Measurements from ENCODE around the gene RARG. TPM values are rescaled to one million over a fixed set of nuclear protein-coding genes. Genes with fewer than 3 reads are reported as not detected.

RARG gene
- 21.1 to 25.7 TPM (median 22.7 TPM) in 5 replicates for total RNA-seq (2022; extraction: Qiagen RNA extraction)

DNA sequence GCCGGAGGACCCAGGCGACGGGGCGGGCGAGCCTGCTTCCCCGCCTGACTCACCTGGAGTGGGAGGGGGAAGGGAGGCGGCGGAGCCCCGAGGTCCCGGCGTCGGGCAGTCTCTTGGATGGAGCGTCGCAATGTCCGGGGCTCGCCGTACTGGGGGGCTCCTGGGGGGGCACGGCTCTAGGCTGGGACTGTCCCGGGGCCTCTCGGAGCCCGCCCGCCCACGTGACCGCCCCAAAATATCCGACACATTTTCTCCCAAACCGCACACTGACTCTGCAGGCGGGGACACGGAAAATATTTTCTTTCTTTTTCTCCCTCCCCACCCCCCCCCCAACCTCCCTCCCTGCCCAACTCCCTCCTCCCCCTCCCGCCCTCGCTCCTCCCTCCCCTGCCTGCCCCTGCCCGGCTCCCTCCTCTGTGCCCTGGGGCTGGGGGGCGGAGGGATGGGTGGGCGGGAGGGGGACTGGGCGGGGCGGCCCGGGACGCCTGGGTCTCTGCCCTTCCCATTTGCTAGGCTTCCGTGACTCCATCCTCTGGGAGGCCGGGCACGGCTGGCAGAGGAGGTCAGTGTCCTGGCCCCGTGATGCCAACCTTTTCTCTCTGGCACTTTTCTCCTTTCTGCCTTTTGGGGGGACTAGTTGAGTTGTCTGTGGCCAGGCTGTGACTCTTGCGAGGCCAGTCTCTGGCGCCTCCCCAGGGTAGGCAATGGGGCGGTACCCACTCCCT lies at the start of gene RARG:
Gene RARG, minus strand, starts transcription at position 289 of the 725 bp plus-strand sequence. CDS start 4,664 bp downstream, outside the sequence.

DNA sequence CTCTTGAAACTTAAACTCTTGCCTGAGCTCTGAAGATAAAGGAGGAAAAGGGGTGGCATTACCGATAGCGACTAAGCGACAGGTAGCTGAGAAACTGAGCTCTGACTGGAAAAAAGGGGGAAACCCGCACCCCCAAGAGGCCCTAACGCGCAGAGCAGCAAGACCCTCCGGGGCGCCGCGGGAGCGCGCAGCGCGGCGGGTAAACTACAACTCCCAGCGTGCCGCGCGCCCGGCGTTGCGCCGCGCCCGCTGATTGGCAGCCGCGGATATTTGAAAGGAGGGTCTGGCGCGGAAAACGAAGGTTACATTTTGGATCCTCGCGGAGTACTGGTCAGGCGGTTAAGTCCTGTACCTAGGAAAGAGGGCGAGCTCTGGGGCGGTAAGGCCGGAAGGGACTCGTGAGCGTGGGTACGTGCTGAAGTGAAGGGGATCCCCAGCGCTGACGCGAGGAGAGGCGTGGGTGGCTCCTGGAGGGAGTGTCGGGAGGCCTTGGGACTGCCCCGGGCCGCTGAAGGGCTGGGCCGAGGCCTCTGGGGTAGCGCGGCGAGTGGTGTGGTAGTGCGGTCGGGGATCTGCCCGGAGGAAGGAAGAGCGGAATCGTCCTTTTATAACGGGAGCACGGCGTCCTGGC lies 36.1 kb upstream of the RARG start, which contains the start of gene ESPL1:
Gene ESPL1, plus strand, starts transcription at position 301 of the 631 bp plus-strand sequence. CDS start 468 bp downstream, outside the sequence.

DNA sequence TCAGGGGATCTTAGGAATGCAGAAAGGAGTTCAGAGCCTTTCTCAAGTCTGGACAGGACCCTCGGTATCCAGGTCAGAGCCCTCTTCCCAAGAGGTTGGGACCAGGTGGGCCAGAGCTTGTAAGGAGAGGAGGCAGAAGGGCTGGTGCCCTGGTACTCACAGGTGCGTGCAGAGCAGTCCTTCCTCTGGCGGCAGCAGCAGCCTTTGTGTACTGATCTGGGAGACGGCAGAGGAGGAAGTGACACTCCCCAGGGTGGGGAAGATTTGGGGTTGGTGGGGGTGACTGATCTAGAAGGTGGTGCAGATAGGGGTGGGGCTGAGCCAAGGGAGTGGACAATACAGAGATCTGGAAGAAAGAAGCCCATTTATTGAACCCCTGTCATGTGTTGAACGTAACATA lies 25.0 kb downstream of the RARG start, which contains the start of gene ITGB7:
Gene ITGB7, minus strand, starts transcription at position 210 of the 400 bp plus-strand sequence. CDS start 6,808 bp downstream, outside the sequence.

DNA sequence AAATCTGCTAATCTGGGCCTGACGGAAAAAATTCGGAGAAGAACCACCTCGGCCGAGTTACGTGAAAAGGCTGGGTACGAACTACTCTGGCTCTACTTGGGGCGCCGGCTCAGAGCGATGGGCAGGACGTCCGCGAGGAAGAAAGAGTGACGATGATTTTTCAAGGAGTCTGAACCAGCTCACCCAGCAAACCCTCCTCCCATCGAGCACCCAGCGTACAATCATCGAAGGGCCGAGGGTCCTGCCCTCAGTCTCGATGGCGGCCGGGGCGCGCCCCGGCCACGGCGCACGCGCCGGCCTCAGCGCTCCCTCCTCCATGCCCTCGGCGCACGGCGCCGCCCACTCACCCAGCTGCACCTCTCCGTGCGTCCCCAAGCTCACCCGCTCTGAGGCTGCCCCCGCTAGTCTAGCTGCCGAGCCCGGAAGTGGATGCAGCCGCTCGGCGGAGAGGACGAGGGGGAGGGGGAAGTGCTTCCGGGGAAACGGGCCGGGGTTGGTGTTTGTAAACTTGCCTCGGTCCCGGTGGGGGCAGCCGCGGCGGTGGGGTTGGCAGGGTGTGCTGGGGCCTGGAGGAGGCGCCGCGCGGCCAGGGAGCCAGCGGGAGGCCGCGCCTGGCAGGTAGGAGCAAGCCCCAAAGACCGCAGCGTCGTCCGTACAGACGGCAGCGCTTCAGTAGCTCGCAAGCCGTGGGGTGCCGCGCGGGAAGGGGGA lies 51.6 kb downstream of the RARG start, which contains the start of the genes CSAD and ZNF740:
Gene CSAD, minus strand, starts transcription at position 706 of the 711 bp plus-strand sequence. CDS start 7,455 bp downstream, outside the sequence.
Gene ZNF740, plus strand, starts transcription at position 503 of the 711 bp plus-strand sequence. CDS start 1,262 bp downstream, outside the sequence.

Other genes with a start within 250 kb of the RARG start
- 230 to 453 TPM (median 274 TPM) in 5 replicates for gene EIF4B, start 225.8 kb downstream of the RARG start, total RNA-seq (2022; extraction: Qiagen RNA extraction)
- 43.2 to 68.0 TPM (median 59.7 TPM) in 5 replicates for gene TNS2, start 182.1 kb downstream of the RARG start, total RNA-seq (2022; extraction: Qiagen RNA extraction)
- 35.1 to 38.6 TPM (median 37.6 TPM) in 5 replicates for gene SPRYD3, start 152.8 kb downstream of the RARG start, total RNA-seq (2022; extraction: Qiagen RNA extraction)
- 143 to 250 TPM (median 245 TPM) in 5 replicates for gene IGFBP6, start 134.5 kb downstream of the RARG start, total RNA-seq (2022; extraction: Qiagen RNA extraction)
- gene SOAT2, start 128.7 kb downstream of the RARG start, total RNA-seq (2022; extraction: Qiagen RNA extraction) = 0.07 to 0.30 TPM (median 0.24 TPM) in 5 replicates
- gene ZNF740, start 51.5 kb downstream of the RARG start, total RNA-seq (2022; extraction: Qiagen RNA extraction) = 13.3 to 15.6 TPM (median 14.4 TPM) in 5 replicates
- 4.8 to 6.8 TPM (median 5.9 TPM) in 5 replicates for gene CSAD, start 51.3 kb downstream of the RARG start, total RNA-seq (2022; extraction: Qiagen RNA extraction)
- gene ITGB7, start 25.0 kb downstream of the RARG start, total RNA-seq (2022; extraction: Qiagen RNA extraction) = 0.22 to 0.46 TPM (median 0.36 TPM) in 5 replicates
- gene ESPL1, start 36.1 kb upstream of the RARG start, total RNA-seq (2022; extraction: Qiagen RNA extraction) = 15.3 to 20.4 TPM (median 18.2 TPM) in 5 replicates
- gene PFDN5, start 63.3 kb upstream of the RARG start, total RNA-seq (2022; extraction: Qiagen RNA extraction) = 457 to 527 TPM (median 485 TPM) in 5 replicates
- 67.4 to 95.0 TPM (median 90.4 TPM) in 5 replicates for gene MYG1, start 67.5 kb upstream of the RARG start, total RNA-seq (2022; extraction: Qiagen RNA extraction)
- gene AAAS, start 89.4 kb upstream of the RARG start, total RNA-seq (2022; extraction: Qiagen RNA extraction) = 75.1 to 79.2 TPM (median 78.0 TPM) in 5 replicates
- gene SP7, start 104.1 kb upstream of the RARG start, total RNA-seq (2022; extraction: Qiagen RNA extraction) = 0.03 TPM in 1 of 5 replicates, not detected in the others
- gene SP1, start 148.0 kb upstream of the RARG start, total RNA-seq (2022; extraction: Qiagen RNA extraction) = 17.9 to 22.6 TPM (median 21.9 TPM) in 5 replicates
- gene AMHR2, start 191.6 kb upstream of the RARG start, total RNA-seq (2022; extraction: Qiagen RNA extraction) = 0.48 to 1.1 TPM (median 1.00 TPM) in 5 replicates
- 245 to 335 TPM (median 306 TPM) in 5 replicates for gene PRR13, start 209.5 kb upstream of the RARG start, total RNA-seq (2022; extraction: Qiagen RNA extraction)
- 605 to 627 TPM (median 623 TPM) in 5 replicates for gene PCBP2, start 219.9 kb upstream of the RARG start, total RNA-seq (2022; extraction: Qiagen RNA extraction)

Data from A549 treated with AZD2906 at 1 μM for 4 hours (cell line).